ENCODE measurements around the gene MEIS2. TPM values are rescaled to one million over a fixed set of nuclear protein-coding genes. Genes with fewer than 3 reads are reported as not detected.

Gene MEIS2
- total and polyA plus RNA-seq, 12 donors, result 36.2 to 139 (median 74.8) TPM

DNA sequence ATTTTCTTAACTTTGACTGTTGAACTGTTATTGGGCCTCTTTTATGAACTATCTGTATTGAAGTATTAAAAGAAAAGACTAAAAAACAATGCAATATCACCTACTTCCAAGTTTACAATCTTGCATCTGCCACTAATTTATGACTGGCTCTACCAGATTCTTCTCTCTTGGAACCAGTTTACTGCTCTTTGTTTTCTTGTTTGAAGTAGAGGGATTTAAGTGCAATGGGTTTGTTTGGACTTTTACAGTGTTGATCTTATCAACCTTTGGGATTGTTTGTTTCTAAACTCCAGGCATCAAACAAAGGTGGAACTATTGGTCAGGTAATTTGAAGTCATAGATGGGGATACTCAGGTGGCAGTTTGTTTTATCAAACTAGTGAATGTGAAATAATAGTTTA is 43.0 kb upstream of the MEIS2 start:
- Histone ChIP-seq H3K4me3 (no peak overlapping the region), H3K27me3 (no peaks in the 10 kb centered on the region), H3K36me3 (replicated peaks in 1 of 2) (no peaks in the 10 kb centered on the region), H3K27ac (no peak overlapping the region), H3K4me1 (replicated peaks in 1 of 2) (no peaks in the 10 kb centered on the region), H3K9me3 (replicated peaks in 1 of 3) (no peaks in the 10 kb centered on the region)
- DNase-seq, result no peak
- TF ChIP-seq, protein P1, sequence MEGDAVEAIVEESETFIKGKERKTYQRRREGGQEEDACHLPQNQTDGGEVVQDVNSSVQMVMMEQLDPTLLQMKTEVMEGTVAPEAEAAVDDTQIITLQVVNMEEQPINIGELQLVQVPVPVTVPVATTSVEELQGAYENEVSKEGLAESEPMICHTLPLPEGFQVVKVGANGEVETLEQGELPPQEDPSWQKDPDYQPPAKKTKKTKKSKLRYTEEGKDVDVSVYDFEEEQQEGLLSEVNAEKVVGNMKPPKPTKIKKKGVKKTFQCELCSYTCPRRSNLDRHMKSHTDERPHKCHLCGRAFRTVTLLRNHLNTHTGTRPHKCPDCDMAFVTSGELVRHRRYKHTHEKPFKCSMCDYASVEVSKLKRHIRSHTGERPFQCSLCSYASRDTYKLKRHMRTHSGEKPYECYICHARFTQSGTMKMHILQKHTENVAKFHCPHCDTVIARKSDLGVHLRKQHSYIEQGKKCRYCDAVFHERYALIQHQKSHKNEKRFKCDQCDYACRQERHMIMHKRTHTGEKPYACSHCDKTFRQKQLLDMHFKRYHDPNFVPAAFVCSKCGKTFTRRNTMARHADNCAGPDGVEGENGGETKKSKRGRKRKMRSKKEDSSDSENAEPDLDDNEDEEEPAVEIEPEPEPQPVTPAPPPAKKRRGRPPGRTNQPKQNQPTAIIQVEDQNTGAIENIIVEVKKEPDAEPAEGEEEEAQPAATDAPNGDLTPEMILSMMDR (IDR thresholded peaks at IDR 0.05), result no peak
- no peak for TF ChIP-seq POLR2A (IDR thresholded peaks at IDR 0.05)
- intact Hi-C loops (cut with DNase I), result no loop called here

DNA sequence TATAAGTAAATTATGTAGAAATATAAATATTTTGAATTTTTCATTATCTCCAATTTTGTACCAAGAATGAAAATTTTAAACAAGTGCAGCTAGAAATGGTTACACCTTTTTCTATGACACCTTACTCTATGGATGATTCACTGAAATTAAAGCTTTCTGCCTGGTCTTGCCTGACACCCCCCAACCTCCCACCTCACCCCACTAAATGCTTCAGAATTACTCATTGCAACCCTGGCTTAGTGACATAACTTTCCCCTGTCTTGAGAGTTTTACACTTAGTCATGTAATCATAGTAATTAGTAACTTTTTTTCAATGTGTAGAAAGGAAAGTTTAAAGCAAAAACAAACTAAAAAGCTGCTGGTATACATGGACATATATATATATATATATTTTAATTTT is 42.0 kb upstream of the MEIS2 start:
- H3K4me1 ChIP-seq (replicated peaks in 1 of 2), result no peaks in the 10 kb centered on the region
- intact Hi-C loops (cut with DNase I), result no loop called here
- H3K27me3 ChIP-seq, result no peaks in the 10 kb centered on the region
- no peak overlapping the region for H3K4me3 ChIP-seq
- H3K27ac ChIP-seq, result no peak overlapping the region
- TF ChIP-seq POLR2A (IDR thresholded peaks at IDR 0.05), result no peak
- TF ChIP-seq, protein P1 (IDR thresholded peaks at IDR 0.05), result no peak
- no peak for DNase-seq
- no peaks in the 10 kb centered on the region for H3K36me3 ChIP-seq (replicated peaks in 1 of 2)
- no peaks in the 10 kb centered on the region for H3K9me3 ChIP-seq (replicated peaks in 1 of 3)

DNA sequence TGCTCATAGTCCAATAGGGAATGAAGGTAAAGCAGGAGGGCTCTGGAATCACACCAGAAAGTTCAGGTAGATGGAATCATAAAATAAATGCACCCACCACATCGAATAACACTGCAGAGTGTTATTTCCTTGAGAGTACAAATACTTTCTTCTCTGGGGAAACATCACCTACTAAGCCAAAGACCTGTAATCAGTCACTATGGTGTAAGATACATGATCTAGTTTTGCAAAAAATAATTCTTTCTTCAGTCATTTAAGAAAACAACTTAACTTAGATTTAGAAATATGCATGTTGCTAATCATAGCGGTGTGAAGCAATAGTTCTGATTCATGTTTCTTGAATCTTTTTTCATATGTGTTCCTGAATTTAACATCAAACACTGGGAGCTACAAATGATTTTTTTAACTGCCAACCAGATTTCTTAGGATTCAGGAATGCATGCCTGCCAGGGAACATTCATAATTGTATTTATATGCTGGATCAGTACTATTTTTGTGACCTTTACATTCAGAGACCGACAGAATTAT is 40.2 kb upstream of the MEIS2 start:
- intact Hi-C loops (cut with DNase I), result no loop called here
- Histone ChIP-seq H3K4me1 (replicated peaks in 1 of 2) (peaks cover 0 to 10% of the 10 kb centered on the region in 2 donors), H3K27me3 (no peaks in the 10 kb centered on the region), H3K27ac (no peak overlapping the region), H3K4me3 (no peak overlapping the region), H3K36me3 (replicated peaks in 1 of 2) (no peaks in the 10 kb centered on the region), H3K9me3 (replicated peaks in 1 of 3) (no peaks in the 10 kb centered on the region)
- no peak for DNase-seq
- TF ChIP-seq POLR2A (IDR thresholded peaks at IDR 0.05), result no peak
- TF ChIP-seq, protein P1 (IDR thresholded peaks at IDR 0.05), result no peak
- WGBS, 4 donors, result 68 to 82% (median 78%) methylated on average over 3 of the region's 3 CpGs

DNA sequence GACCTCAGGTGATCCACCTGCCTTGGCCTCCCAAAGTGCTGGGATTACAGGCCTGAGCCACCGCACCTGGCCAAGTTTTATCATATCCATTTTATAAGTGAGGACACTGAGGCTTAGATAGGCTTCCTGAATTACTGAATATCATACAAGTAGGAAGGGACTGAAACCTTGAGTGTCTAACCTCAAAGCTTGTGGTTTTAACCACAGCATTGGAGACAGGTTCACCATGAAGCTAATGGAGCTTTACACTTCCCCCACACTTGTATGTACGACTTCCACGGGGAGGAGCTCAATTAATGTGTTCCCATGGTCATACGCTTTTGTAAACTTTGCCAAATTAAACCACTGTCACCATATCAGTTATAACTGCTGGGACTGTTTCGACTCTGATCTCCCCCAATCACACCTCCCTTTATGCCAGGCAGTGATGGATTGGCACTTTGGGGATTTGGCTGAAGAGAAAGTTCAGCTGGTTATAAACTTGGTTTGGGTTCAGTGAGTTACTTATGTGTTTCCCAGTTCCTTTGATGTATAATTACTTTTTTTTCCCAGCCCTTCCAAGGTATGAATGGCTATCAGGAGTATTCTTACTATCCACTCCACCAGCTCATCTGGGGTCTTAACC is 38.4 kb upstream of the MEIS2 start:
- TF ChIP-seq, protein P1 (IDR thresholded peaks at IDR 0.05), result no peak
- no peak for TF ChIP-seq POLR2A (IDR thresholded peaks at IDR 0.05)
- intact Hi-C loops (cut with DNase I), result loop anchor here in 1 of 2 donors (10.0 kb wide), 1 partner anchor 254 kb away; no protein-coding TSS in a partner anchor
- Histone ChIP-seq H3K4me1 (replicated peaks in 1 of 2) (peaks cover 0 to 18% of the 10 kb centered on the region in 2 donors), H3K9me3 (replicated peaks in 1 of 3) (no peaks in the 10 kb centered on the region), H3K27me3 (no peaks in the 10 kb centered on the region), H3K27ac (no peak overlapping the region), H3K36me3 (replicated peaks in 1 of 2) (no peaks in the 10 kb centered on the region), H3K4me3 (no peak overlapping the region)
- no peak for DNase-seq
- WGBS, 4 donors, result 70 to 84% (median 74%) methylated on average over 4 to 5 of the region's 5 CpGs

Data from adrenal gland (tissue), 12 donors.